Uterus (tissue), 4 donors: Measurements from ENCODE around the gene MAPRE2. TPM values are rescaled to one million over a fixed set of nuclear protein-coding genes. Genes with fewer than 3 reads are reported as not detected.

ENCODE experiments used
- DNase-seq, 2 donors: peaks; one replicate each; pipeline ENCODE4 v3.0.0-alpha.2; 2019 to 2020
- H3K27ac ChIP-seq, 2 donors: fragments of 200-600 bp; sonication (generic); 1 replicate in 1 of 2; 2 replicates in 1 of 2; pipeline ENCODE4 v1.5.1; 2016 to 2018
- H3K27me3 ChIP-seq, 2 donors: fragments of 200-600 bp; sonication (generic); one replicate each; pipeline ENCODE4 v1.5.1; 2018 to 2019; ENCODE audit warnings: control low read depth in 1 of 2
- H3K36me3 ChIP-seq, 2 donors: fragments of 200-600 bp; sonication (generic); one replicate each; pipeline ENCODE4 v1.5.1; 2019; ENCODE audit warnings: control low read depth in 1 of 2
- H3K4me1 ChIP-seq, 2 donors: fragments of 200-600 bp; sonication (generic); one replicate each; pipeline ENCODE4 v1.5.1; 2018 to 2019; ENCODE audit warnings: control low read depth in 1 of 2
- H3K4me3 ChIP-seq, 2 donors: fragments of 200-600 bp; sonication (generic); 1 replicate in 1 of 2; 2 replicates in 1 of 2; pipeline ENCODE4 v1.5.1; 2018 to 2019; ENCODE audit warnings: mild to moderate bottlenecking in 1 of 2
- H3K9me3 ChIP-seq, 2 donors: fragments of 200-600 bp; sonication (generic); one replicate each; pipeline ENCODE4 v1.5.1; 2019; ENCODE audit warnings: control low read depth in 1 of 2
- CTCF ChIP-seq, 4 experiments: fragments of 200-600 bp in 2 of 4; fragments of 450-650 bp in 2 of 4; sonication (generic) in 2 of 4; IDR thresholded peaks; one replicate each; pipeline ENCODE4 v1.5.1; 2016 to 2019; ENCODE audit warnings: antibody characterized with exemption in 4 of 4, mild to moderate bottlenecking in 2 of 4, moderate library complexity in 1 of 4
- POLR2A ChIP-seq, 2 donors: fragments of 450-650 bp; IDR thresholded peaks; one replicate each; pipeline ENCODE4 v1.6.1; 2016; ENCODE audit warnings: antibody characterized with exemption in 2 of 2, mild to moderate bottlenecking in 1 of 2, moderate library complexity in 1 of 2
- intact Hi-C: fragments of 100-400 bp; cut with DNase I; formaldehyde crosslinking; loops from one replicate; pipeline ENCODE4 v1.15.1; 2023; ENCODE audit warnings: low total_unique reads
- total RNA-seq, 4 donors: library from RNA; depleted of rRNA in 3 of 4; stranded (reverse); fragments of >200 nt in 3 of 4; gene quantifications; one replicate each; pipeline versions ENCODE4 v1.1.0 to v1.2.4, GENCODE V29; 2014 to 2023
- donor health status: DM: yes; HTN: yes; CAD: no.

Gene MAPRE2
- total RNA-seq, 4 donors from 2014 or later: 7.4 to 29.8 (median 21.7) TPM

GRCh38 chr18:35084494-35085449 is 43.6 kb downstream of the MAPRE2 start:
- no peaks in the 10 kb centered on the region for H3K9me3 ChIP-seq
- H3K4me1 ChIP-seq: no peaks in the 10 kb centered on the region
- H3K27me3 ChIP-seq: no peaks in the 10 kb centered on the region
- intact Hi-C loops: no loop called here
- no peak overlapping the region for H3K27ac ChIP-seq
- no peak for DNase-seq
- no peak overlapping the region for H3K4me3 ChIP-seq
- no peak for TF ChIP-seq CTCF (IDR thresholded peaks at IDR 0.05)
- TF ChIP-seq POLR2A (IDR thresholded peaks at IDR 0.05): no peak
- no peaks in the 10 kb centered on the region for H3K36me3 ChIP-seq

DNA sequence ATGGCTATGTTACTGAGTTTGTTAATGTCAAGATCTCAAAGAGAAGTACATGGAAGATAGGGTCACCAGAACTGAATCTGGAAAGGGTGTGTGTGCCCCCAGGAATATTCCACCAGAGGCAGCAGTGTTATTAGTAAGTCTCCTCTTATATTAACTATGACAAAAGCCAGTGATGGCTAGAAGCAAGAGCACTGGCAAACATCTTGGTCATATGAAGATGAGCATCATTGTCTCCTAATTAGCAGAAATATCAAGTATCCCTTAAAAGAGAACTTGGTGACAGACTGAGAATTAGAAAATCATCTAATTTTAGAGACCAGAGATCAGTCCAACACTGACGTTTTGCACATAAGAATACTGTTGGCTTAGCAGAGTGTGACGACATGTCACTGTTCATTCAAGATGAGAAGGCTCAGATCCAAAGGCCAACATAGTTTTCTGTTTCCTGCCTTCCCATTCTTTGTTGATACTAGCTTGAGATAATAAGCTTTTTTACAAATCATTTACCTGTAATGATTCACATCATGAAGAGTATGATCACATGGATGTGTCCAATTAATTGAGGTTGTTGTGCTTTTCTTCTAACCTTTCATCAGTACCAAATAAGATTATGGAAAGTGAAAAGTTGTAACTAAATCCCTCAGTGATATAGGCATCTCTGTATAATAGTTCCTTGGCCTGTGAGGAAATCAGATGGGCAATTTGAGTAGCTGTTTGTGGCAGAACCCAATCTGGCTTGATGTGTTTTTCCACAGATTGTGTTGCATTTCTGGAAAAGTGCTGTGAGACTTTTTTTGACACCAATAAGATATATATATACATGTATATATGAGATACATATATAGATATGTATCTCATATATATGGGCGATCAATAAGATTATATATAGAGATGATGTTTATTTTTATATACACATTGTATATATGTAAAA is 44.5 kb downstream of the MAPRE2 start:
- Histone ChIP-seq H3K9me3 (no peaks in the 10 kb centered on the region), H3K27me3 (no peaks in the 10 kb centered on the region), H3K4me1 (no peaks in the 10 kb centered on the region), H3K4me3 (no peak overlapping the region), H3K36me3 (no peaks in the 10 kb centered on the region), H3K27ac (no peak overlapping the region)
- TF ChIP-seq POLR2A (IDR thresholded peaks at IDR 0.05): no peak
- TF ChIP-seq CTCF (IDR thresholded peaks at IDR 0.05): no peak
- DNase-seq: no peak
- intact Hi-C loops: no loop called here

GRCh38 chr18:35086704-35087103 is 45.5 kb downstream of the MAPRE2 start:
- TF ChIP-seq CTCF (IDR thresholded peaks at IDR 0.05) (no peak), POLR2A (IDR thresholded peaks at IDR 0.05) (no peak)
- no peaks in the 10 kb centered on the region for H3K4me1 ChIP-seq
- no peaks in the 10 kb centered on the region for H3K36me3 ChIP-seq
- DNase-seq: no peak
- H3K4me3 ChIP-seq: no peak overlapping the region
- H3K27ac ChIP-seq: no peak overlapping the region
- H3K27me3 ChIP-seq: no peaks in the 10 kb centered on the region
- H3K9me3 ChIP-seq: no peaks in the 10 kb centered on the region
- intact Hi-C loops: no loop called here

- intact Hi-C loops: no loop called here
- Histone ChIP-seq H3K27ac (no peak overlapping the region), H3K9me3 (no peaks in the 10 kb centered on the region), H3K27me3 (no peaks in the 10 kb centered on the region), H3K36me3 (no peaks in the 10 kb centered on the region), H3K4me1 (no peaks in the 10 kb centered on the region), H3K4me3 (no peak overlapping the region)
- DNase-seq: no peak
- TF ChIP-seq CTCF (IDR thresholded peaks at IDR 0.05) (no peak), POLR2A (IDR thresholded peaks at IDR 0.05) (no peak)
Measured at GRCh38 chr18:35087726-35088125, 46.5 kb downstream of the MAPRE2 start.
